Upper lobe of left lung (tissue), 6 donors: ENCODE results near the gene KLF13. TPM values are rescaled to one million over a fixed set of nuclear protein-coding genes. Genes with fewer than 3 reads are reported as not detected.

Experiments used
- ATAC-seq, 2 donors: fragments of 200-7000 bp; cut with Tn5 transposase; one replicate each; pipeline ENCODE4 v1.9.1; 2022; ENCODE audit warnings: mild to moderate bottlenecking in 2 of 2, moderate library complexity in 2 of 2; ENCODE audit not compliant: low FRiP score in 2 of 2
- DNase-seq, 2 donors: peaks; one replicate each; pipeline ENCODE4 v3.0.0-alpha.2; 2019 to 2020
- H3K27ac ChIP-seq, 4 donors: fragments of 200-600 bp; sonication (generic); one replicate each; pipeline ENCODE4 v1.5.1; 2016 to 2019
- H3K27me3 ChIP-seq, 4 donors: fragments of 200-600 bp; sonication (generic); one replicate each; pipeline ENCODE4 v1.5.1; 2017 to 2019
- H3K36me3 ChIP-seq, 4 donors: fragments of 200-600 bp; sonication (generic); one replicate each; pipeline ENCODE4 v1.5.1; 2016 to 2019
- H3K4me1 ChIP-seq, 4 donors: fragments of 200-600 bp; sonication (generic); one replicate each; pipeline ENCODE4 v1.5.1; 2018 to 2019
- H3K4me3 ChIP-seq, 4 donors: fragments of 200-600 bp; sonication (generic); one replicate each; pipeline ENCODE4 v1.5.1; 2017 to 2019; ENCODE audit warnings: mild to moderate bottlenecking in 2 of 4, moderate library complexity in 1 of 4
- H3K9me3 ChIP-seq, 4 donors: fragments of 200-600 bp; sonication (generic); one replicate each; pipeline ENCODE4 v1.5.1; 2018 to 2019
- EP300 ChIP-seq, 4 donors: sonication (generic); formaldehyde crosslinking; IDR thresholded peaks; one replicate each; pipeline ENCODE4 v1.5.1; 2017; ENCODE audit warnings: antibody characterized with exemption in 4 of 4, control low read depth in 2 of 4
- POLR2A ChIP-seq, 4 donors: fragments of 450-650 bp; IDR thresholded peaks; one replicate each; pipeline ENCODE4 v1.5.1; 2016 to 2017; ENCODE audit warnings: antibody characterized with exemption in 4 of 4, mild to moderate bottlenecking in 2 of 4
- POLR2AphosphoS5 ChIP-seq, 2 donors: sonication (generic); formaldehyde crosslinking; IDR thresholded peaks; one replicate each; pipeline ENCODE4 v1.5.1; 2017; ENCODE audit warnings: antibody characterized with exemption in 2 of 2
- WGBS, 2 donors: methylation state at CpG; one replicate each; pipeline ENCODE4 v1.1.5; 2017 to 2018; 5-methylcytosine and 5-hydroxymethylcytosine counted together
- total RNA-seq, 6 donors: library from RNA; depleted of rRNA in 4 of 6; stranded (reverse); fragments of >200 nt in 4 of 6; gene quantifications; one replicate each; pipeline versions ENCODE4 v1.1.0 to v1.2.1, GENCODE V29; 2016 to 2021
- TF ChIP-seq, protein P1 (sequence below), 6 experiments: fragments of 450-650 bp in 4 of 6; fragments of 200-600 bp in 2 of 6; sonication (generic) in 2 of 6; IDR thresholded peaks; one replicate each; pipeline ENCODE4 v1.5.1; 2016 to 2019; ENCODE audit warnings: antibody characterized with exemption in 6 of 6
- donor health status: DM: no; HTN: no; CAD: no; lungs with moderate emphysema.
- donor health status: DM: no; HTN: yes; CAD: no; lungs with severe emphysema.

Gene KLF13
- total RNA-seq, 6 donors from 2014 or later = 103 to 231 (median 147) TPM

DNA sequence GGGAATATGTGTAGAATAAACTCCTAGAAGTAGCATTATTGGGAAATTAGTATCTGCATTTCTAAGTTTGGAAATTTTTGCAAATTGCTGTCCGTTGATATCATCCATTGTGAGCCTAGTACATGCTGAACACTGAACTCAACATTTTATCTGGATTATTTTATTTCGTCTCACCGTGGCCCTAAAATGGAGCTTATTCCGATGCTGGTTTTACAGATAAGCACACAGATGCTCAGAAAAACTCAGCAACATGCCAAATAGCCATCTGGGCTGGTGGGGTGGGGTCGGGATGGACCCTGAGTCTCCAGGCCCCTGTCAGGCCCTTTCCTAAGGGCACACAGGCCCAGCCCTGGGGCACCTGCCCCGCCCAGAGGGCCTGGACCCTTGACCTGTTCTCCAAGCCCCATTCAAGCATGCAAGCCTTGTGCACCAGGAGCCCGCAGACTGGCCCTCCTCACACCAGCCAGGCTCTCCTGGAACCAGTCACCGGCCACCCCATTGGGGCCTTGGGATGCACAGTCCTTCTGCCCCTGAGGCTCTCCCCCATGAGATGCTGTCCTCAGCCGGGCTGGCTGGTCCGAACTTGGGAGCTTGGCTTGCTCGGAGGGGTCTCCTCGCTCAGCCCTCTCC, 20.7 kb upstream of the KLF13 start:
- H3K4me3 ChIP-seq = no peak overlapping the region
- no peaks in the 10 kb centered on the region for H3K9me3 ChIP-seq
- H3K27ac ChIP-seq = peak overlapping the region in 1 of 4 donors; percentile 30
- no peaks in the 10 kb centered on the region for H3K36me3 ChIP-seq
- H3K27me3 ChIP-seq = no peaks in the 10 kb centered on the region
- 89 to 93% methylated on average over 6 to 12 of the region's 12 CpGs for WGBS, 2 donors
- TF ChIP-seq, protein P1, sequence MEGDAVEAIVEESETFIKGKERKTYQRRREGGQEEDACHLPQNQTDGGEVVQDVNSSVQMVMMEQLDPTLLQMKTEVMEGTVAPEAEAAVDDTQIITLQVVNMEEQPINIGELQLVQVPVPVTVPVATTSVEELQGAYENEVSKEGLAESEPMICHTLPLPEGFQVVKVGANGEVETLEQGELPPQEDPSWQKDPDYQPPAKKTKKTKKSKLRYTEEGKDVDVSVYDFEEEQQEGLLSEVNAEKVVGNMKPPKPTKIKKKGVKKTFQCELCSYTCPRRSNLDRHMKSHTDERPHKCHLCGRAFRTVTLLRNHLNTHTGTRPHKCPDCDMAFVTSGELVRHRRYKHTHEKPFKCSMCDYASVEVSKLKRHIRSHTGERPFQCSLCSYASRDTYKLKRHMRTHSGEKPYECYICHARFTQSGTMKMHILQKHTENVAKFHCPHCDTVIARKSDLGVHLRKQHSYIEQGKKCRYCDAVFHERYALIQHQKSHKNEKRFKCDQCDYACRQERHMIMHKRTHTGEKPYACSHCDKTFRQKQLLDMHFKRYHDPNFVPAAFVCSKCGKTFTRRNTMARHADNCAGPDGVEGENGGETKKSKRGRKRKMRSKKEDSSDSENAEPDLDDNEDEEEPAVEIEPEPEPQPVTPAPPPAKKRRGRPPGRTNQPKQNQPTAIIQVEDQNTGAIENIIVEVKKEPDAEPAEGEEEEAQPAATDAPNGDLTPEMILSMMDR (IDR thresholded peaks at IDR 0.05) = no peak
- TF ChIP-seq POLR2A (IDR thresholded peaks at IDR 0.05) (no peak), POLR2AphosphoS5 (IDR thresholded peaks at IDR 0.05) (no peak), EP300 (IDR thresholded peaks at IDR 0.05) (no peak)
- ATAC-seq = no peak
- DNase-seq = peak in 1 of 2 donors; percentile 65
- H3K4me1 ChIP-seq = peaks cover 18 to 34% (median 20%) of the 10 kb centered on the region in 4 donors

DNA sequence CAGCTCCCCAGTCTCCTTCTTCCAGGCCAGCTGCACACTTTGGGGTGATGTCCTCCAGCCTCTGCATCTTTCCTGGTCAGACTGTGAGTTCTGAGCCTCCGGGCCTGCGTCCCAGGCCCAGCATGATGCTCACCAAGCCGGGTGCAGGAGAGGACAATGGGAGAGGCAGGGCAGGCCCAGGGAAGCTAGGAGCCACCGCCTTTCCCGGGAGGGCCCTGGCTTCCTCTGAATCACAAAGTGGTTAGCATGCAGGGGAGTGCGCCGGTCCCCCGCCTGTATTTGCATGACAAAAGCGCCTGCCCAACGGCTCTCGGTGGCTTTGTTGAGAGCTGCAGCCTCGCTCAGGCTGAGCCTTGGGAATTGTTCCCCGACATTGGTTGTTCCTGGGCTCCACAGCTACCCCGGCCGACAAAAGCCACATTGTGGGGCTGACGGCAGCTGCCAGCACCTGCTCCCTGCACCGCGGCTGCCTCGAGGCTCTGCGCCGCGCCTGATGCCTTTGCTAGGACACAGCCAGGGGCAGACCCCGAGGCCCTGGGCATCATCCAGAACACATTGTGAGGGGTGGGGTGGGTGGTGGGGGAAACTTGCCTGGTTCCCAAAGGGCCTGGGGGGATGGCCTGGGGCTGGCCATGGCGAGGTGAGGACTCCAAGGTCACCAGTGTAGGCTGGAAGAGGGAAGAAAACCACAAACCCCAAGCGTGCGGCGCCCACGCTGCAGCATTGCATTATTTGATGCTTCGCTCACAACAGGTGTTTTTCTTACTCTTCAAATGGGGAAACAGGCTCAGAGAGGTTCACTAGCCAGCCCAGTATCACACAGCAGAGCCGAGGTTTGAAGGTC, 20.0 kb upstream of the KLF13 start:
- Histone ChIP-seq H3K4me3 (no peak overlapping the region), H3K4me1 (peaks cover 18 to 28% (median 20%) of the 10 kb centered on the region in 4 donors), H3K27me3 (no peaks in the 10 kb centered on the region), H3K9me3 (no peaks in the 10 kb centered on the region), H3K27ac (peak overlapping the region in 1 of 4 donors; percentile 43), H3K36me3 (no peaks in the 10 kb centered on the region)
- ATAC-seq (no peak), DNase-seq (peak in 1 of 2 donors; percentile 61)
- WGBS, 2 donors = 69 to 84% methylated on average over 7 to 30 of the region's 30 CpGs
- no peak for TF ChIP-seq POLR2AphosphoS5 (IDR thresholded peaks at IDR 0.05)
- TF ChIP-seq, protein P1 (IDR thresholded peaks at IDR 0.05) = peak in 1 of 6 experiments; percentile 5
- TF ChIP-seq EP300 (IDR thresholded peaks at IDR 0.05) = no peak
- TF ChIP-seq POLR2A (IDR thresholded peaks at IDR 0.05) = no peak

DNA sequence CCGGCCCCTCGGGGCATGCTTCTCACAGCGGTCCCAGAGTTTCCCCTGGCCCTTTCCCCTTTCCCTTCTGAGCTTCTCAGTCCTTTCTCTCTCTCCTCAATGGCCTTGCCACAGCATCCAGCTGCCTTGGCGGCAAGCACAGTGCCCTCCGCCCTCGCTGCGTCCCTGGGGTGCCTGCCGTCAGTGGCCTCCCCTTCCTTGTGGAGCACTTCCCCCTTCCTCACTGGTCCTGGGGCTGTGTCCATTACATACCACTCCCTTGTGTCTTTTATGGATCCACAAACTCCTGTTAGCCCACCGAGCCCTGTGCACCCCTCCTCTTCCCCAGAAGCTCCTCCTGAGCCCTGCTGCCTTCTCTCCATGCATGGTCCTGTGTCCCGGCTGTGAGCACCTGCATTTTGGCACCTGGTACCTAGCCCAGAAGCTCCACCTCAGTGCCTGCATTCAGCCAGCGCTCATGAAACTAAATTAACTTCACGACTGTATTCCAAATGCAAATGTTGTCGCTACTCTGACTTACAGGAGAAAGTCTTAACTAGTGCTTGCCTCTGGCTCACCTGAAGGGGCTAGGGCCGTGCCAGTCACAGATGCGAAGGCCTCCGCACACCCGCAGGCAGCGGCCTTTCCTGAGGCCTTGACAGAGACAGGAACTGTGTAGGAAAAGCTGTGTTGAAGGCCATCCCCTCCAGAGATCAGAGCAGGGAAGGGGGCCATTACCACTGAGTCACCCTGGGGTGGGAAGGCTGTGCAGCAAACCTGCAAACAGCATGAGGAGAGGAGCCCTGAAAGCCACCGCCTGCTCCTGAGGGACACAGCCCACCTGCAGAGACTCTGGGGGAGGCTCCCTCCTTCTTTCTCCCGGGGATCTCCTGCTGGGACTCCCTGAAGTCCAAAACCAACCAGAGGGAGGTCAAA, 19.1 kb upstream of the KLF13 start:
- H3K27ac ChIP-seq = no peak overlapping the region
- H3K9me3 ChIP-seq = no peaks in the 10 kb centered on the region
- H3K4me1 ChIP-seq = peaks cover 18 to 25% (median 20%) of the 10 kb centered on the region in 4 donors
- no peaks in the 10 kb centered on the region for H3K27me3 ChIP-seq
- ATAC-seq = no peak
- TF ChIP-seq EP300 (IDR thresholded peaks at IDR 0.05) (no peak), POLR2AphosphoS5 (IDR thresholded peaks at IDR 0.05) (no peak), POLR2A (IDR thresholded peaks at IDR 0.05) (no peak)
- TF ChIP-seq, protein P1 (IDR thresholded peaks at IDR 0.05) = no peak
- no peak overlapping the region for H3K4me3 ChIP-seq
- no peak for DNase-seq
- no peaks in the 10 kb centered on the region for H3K36me3 ChIP-seq
- 85 to 89% methylated on average over 18 to 20 of the region's 20 CpGs for WGBS, 2 donors

DNA sequence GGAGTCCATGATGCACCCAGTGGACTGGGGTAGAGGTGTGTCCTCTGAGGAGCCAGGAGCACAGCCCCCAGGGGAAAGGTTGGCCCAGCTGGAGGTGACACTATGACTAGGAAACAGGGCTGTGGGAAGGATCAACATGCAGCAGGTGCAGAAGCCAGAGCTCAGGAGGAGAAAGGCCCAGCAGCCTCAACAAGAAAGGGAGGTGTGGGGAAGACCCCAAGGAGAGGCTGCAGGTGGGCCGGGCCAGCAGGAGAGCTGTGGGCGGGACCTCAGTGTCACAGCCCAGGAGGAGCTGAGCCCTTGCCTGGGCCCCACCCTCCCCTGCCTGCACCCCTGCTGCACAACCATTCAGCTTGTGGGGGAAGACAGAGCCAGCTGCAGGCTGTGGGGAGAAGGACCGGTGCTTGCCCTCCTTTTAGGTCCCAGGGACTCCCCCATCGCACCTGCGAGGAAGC, 18.4 kb upstream of the KLF13 start:
- no peaks in the 10 kb centered on the region for H3K27me3 ChIP-seq
- DNase-seq = peak in 1 of 2 donors; percentile 56
- 70 to 81% methylated on average over 2 to 5 of the region's 5 CpGs for WGBS, 2 donors
- peaks cover 0 to 3% (median under 1%) of the 10 kb centered on the region in 4 donors for H3K9me3 ChIP-seq
- no peak overlapping the region for H3K27ac ChIP-seq
- peaks cover 13 to 18% (median 16%) of the 10 kb centered on the region in 4 donors for H3K4me1 ChIP-seq
- ATAC-seq = no peak
- no peaks in the 10 kb centered on the region for H3K36me3 ChIP-seq
- TF ChIP-seq EP300 (IDR thresholded peaks at IDR 0.05) (no peak), POLR2A (IDR thresholded peaks at IDR 0.05) (no peak), POLR2AphosphoS5 (IDR thresholded peaks at IDR 0.05) (no peak)
- TF ChIP-seq, protein P1 (IDR thresholded peaks at IDR 0.05) = no peak
- no peak overlapping the region for H3K4me3 ChIP-seq
